GM12875 (cell line): ENCODE measurements around the gene IGFL1.
"Not testable (repeated sequence)": the region's sequence is repeated elsewhere in the genome, so short reads cannot be mapped to it uniquely, and the experiment has no call there.

ENCODE experiments used
- H3K4me3 ChIP-seq: one replicate; pipeline ENCODE4 v1.5.1; 2011; ENCODE audit warnings: low read depth, low read length, control low read depth
- TF ChIP-seq, protein P1 (sequence below): IDR thresholded peaks from 2 replicates; pipeline ENCODE4 v1.5.1; 2011; ENCODE audit warnings: low read depth, mild to moderate bottlenecking, control low read depth, inconsistent platforms, low read length, moderate library complexity, borderline replicate concordance; ENCODE audit not compliant: insufficient read depth

IGFL1 gene

DNA sequence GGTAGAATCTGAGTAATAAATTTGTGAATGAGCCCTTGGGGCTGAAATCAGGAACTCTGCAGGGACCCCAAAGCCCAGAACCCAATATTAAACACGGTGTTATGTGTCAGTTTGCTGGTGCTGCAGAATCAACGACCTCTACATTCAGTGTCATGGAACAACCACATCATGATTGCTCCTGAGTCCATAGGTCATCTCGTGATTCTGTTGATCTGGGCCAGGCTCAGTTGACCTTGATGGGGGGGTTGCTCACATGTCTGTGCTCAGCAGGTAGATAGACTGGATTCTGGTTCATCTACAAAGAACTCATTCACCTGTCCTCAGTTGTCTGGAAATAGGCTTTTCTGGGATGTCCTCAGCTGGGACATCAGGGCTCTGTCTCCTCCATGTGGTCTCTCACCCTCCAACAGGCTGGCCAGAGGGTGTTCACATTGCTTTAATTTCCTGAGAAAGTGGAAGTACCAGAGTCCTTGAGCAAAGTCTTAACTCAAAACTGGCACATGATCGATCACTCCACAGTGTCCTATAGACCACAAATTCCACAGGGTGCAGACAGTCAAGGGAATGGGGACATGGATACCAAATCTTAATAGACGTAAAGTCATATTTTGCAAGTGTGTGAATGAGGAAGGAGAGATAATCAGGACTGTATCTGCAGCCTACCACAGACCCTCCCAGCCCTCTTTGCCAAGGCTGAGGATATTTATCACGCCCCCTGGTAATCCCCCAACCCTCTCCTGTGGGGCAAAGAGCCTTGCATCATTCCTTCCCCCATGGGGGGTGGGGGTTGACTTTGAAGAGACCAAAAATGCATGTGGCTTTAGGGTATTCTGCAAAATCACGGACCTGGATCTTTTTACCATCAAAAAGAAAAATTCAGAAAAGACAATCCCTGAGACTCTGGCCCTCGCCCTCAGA lies 39.3 kb upstream of the IGFL1 start:
- no peak overlapping the region for H3K4me3 ChIP-seq
- TF ChIP-seq, protein P1, sequence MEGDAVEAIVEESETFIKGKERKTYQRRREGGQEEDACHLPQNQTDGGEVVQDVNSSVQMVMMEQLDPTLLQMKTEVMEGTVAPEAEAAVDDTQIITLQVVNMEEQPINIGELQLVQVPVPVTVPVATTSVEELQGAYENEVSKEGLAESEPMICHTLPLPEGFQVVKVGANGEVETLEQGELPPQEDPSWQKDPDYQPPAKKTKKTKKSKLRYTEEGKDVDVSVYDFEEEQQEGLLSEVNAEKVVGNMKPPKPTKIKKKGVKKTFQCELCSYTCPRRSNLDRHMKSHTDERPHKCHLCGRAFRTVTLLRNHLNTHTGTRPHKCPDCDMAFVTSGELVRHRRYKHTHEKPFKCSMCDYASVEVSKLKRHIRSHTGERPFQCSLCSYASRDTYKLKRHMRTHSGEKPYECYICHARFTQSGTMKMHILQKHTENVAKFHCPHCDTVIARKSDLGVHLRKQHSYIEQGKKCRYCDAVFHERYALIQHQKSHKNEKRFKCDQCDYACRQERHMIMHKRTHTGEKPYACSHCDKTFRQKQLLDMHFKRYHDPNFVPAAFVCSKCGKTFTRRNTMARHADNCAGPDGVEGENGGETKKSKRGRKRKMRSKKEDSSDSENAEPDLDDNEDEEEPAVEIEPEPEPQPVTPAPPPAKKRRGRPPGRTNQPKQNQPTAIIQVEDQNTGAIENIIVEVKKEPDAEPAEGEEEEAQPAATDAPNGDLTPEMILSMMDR: no peak

DNA sequence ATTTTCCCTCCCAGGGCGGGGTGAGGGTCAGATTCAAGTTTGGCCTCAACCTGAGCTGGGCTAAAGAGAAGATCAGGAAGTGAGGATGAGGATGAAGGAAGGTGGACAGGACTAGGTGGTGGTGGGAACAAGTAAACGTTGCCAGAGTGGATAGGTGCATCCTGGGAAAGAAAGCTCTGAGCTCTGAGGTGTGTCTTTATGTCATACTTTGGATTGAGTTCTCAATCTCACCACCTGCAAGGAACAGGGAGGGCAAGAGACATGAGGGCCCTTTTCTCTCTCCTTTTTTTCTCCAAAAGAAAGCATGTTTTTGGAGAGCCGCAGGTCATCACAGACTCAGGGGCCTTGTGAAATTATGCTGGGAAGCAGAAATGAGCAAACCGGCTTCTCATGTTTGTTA lies 38.2 kb upstream of the IGFL1 start:
- TF ChIP-seq, protein P1: no peak
- no peak overlapping the region for H3K4me3 ChIP-seq

DNA sequence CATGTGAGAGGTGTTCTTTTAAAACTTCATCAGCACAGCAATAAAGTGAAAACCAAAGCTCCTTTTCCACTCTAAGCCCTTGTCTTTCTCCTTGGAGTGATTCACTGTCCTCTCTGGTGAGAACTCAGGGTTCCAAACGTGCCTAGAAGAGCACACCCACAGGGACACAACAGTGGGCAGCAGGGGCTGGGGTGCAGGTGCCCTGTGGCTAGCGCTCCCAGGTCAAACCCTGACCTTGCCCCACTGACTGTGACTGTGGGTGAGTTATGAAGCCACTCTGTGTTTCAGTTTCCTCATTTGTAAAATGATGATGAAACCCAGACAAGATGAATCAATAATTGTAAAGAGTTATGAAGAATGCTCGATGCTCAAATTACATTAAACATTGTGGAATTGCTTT lies 37.6 kb upstream of the IGFL1 start:
- no peak overlapping the region for H3K4me3 ChIP-seq
- TF ChIP-seq, protein P1: no peak

DNA sequence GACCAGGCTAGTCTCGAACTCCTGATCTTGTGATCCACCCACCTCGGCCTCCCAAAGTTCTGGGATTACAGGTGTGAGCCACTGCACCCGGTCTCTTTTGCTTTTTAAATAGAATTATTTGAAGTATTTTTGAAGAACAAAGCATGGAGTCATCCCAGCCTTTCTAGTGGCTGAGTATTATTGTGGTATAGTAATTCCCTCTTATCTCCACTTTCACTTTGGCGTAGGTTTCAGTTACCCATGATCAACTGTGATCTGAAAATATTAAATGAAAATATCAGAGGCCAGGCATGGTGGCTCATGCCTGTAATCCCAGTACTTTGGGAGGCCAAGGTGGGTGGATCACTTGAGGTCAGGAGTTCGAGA lies 36.9 kb upstream of the IGFL1 start:
- H3K4me3 ChIP-seq: not testable (repeated sequence)

DNA sequence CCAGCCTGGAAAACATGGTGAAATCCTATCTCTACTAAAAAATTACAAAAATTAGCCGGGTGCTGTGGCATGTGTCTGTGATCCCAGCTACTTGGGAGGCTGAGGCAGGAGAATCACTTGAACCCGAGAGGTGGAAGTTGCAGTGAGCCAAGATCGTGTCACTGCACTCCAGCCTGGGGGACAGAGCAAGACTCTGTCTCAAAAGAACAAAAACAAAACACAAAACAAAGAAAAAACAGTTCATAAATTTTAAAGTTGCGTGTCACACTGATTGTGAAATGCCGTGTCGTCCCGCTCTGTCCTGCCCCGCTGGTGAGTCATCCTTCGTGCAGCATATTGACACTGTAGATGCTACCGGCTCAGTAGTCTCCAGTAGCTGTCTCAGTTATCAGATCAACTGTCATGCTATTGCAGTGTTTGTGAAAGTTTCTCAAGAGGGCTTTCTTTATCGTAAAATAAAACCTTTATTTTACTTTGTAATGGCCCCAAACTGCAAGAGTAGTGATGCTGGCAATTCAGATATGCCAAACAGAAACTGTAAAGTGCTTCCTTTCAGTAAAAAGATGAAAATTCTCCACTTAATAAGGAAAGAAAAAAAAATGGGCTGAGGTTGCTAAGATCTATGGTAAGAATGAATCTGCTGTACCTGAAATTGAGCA lies 36.4 kb upstream of the IGFL1 start:
- TF ChIP-seq, protein P1: no peak
- H3K4me3 ChIP-seq: no peak overlapping the region

DNA sequence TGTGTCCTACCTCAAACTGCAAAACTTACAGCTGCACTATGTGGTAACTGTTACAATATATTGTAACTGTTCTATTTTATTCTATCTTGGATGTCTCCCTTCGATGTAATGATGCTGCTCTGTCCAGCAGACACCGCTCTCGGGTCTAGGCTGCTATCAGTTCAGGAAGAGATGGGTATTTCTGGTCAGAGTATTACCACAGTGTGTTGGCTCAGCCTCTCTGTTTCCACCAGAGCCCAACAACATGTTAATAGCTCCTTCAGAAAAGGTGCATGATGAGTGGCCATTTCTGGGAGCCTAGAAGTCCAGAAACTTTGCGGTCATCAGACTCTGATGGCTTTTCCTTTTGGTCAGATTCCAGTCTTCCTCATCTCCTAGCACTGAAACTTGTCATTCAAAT lies 35.9 kb upstream of the IGFL1 start:
- TF ChIP-seq, protein P1: no peak
- no peak overlapping the region for H3K4me3 ChIP-seq

DNA sequence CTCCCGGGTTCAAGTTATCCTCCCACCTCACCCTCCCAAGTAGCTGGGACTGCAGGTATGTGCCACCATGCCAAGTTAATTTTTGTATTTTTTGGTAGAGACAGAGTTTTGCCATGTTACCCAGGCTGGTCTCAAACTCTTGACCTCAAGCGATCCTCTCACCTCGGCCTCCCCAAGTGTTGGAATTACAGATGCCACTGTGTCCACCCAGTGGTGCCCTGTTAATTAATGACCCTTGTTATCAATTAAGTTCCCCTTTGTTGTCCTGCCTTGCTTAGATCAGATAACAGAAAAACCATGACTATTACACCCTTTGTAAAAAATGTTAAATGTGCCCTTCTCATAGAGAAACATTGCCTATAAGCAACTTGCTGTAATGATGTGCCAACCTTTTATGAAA lies 34.4 kb upstream of the IGFL1 start:
- TF ChIP-seq, protein P1: no peak
- H3K4me3 ChIP-seq: no peak overlapping the region

DNA sequence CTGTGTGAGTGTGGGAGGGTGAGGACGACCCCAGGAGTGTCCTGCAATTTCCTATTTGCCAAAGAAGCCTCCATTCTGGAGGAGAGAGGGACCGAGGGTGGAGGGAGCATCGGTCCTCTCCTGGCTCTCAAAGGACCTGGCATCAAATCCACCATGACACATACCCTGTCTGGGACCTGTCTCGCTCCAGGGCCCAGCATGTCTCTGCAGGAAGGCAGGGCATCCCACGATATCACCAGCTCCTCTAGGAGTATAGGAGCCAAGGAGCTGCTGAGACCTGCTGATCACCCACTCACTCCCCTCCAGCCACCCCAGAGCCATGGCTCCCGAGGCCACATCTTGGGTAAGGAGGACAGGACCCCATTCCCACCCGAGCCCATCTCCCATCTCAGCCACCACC lies 33.6 kb upstream of the IGFL1 start:
- not testable (repeated sequence) for H3K4me3 ChIP-seq
